Stimulated activated CD8-positive, alpha-beta memory T cell treated with anti-CD3 and anti-CD28 coated beads, Interleukin-4, amount 100 ng/mL, for 4 hours (primary cell): Measurements from ENCODE around the gene ATP10A.

Source experiments
- DNase-seq, 2 donors: peaks; one replicate each; pipeline ENCODE4 v3.0.0-alpha.2; 2020; ENCODE audit warnings: low read depth in 2 of 2, low spot score in 1 of 2

Gene ATP10A, protein sequence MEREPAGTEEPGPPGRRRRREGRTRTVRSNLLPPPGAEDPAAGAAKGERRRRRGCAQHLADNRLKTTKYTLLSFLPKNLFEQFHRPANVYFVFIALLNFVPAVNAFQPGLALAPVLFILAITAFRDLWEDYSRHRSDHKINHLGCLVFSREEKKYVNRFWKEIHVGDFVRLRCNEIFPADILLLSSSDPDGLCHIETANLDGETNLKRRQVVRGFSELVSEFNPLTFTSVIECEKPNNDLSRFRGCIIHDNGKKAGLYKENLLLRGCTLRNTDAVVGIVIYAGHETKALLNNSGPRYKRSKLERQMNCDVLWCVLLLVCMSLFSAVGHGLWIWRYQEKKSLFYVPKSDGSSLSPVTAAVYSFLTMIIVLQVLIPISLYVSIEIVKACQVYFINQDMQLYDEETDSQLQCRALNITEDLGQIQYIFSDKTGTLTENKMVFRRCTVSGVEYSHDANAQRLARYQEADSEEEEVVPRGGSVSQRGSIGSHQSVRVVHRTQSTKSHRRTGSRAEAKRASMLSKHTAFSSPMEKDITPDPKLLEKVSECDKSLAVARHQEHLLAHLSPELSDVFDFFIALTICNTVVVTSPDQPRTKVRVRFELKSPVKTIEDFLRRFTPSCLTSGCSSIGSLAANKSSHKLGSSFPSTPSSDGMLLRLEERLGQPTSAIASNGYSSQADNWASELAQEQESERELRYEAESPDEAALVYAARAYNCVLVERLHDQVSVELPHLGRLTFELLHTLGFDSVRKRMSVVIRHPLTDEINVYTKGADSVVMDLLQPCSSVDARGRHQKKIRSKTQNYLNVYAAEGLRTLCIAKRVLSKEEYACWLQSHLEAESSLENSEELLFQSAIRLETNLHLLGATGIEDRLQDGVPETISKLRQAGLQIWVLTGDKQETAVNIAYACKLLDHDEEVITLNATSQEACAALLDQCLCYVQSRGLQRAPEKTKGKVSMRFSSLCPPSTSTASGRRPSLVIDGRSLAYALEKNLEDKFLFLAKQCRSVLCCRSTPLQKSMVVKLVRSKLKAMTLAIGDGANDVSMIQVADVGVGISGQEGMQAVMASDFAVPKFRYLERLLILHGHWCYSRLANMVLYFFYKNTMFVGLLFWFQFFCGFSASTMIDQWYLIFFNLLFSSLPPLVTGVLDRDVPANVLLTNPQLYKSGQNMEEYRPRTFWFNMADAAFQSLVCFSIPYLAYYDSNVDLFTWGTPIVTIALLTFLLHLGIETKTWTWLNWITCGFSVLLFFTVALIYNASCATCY (N-terminal part only)

DNA sequence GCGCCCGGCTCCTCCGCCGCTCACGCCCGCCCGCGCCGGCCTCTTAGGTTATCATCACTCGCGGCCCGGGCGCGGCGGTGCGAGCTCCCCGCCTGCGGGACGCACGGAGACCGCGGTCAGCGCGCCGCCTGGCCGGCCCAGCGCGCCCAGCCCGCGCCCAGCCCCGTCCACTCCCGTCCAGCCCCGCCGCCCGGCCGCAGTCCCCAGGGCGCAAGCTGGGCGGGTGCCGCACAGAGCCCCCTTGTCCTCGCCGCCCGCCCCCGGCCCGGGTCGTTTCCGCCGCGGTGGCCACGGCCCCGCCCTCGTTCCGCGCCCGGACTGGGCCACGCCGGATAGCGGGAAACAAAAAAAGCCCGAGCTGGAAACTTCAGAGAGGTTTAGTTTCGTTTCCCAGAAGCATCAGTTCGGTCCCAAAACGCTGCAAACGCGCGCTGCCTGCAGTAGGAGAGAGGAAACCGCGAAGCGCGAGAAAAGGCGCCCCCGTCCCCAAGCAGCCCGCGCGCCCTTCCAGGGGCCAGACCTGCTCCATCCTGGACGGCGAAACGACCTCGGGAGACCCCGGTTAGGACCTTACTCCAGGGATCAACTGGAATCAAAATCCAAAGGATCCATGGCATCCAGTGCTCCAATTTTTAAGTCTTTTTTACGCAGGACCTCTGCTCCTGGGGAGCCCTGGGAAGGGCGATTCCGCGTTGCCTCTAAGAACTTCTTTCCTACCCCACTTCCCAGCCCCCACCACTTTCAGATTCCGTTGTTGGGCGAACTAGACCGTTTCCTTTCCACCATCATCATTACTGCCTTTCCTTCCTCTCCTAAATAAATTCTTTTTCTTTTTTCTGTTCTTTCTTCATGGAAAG is at the start of gene ATP10A:
Gene ATP10A, minus strand, starts transcription at position 217 of the 857 bp plus-strand sequence. CDS start 231 bp downstream, outside the sequence.
- DNase-seq = no peak

DNA sequence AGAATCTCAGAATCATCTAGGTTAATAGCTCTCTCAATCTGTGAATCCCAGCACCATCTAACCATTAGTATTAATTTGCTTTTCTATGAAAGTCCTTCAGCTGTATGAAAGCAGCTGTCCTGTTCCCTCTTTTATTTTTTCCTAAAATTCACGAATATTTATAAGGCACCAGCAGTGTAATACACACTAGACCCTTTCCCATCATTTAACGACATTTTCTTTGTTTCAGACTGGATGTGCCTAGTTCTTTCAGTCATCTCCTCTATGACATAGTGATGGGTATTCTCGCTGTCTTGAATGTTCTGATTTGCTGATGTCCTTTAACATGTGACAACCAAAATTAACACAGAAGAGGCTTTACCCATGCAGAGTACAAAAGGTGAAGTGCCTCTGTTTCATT is 48.9 kb upstream of the ATP10A start:
- no peak for DNase-seq

DNA sequence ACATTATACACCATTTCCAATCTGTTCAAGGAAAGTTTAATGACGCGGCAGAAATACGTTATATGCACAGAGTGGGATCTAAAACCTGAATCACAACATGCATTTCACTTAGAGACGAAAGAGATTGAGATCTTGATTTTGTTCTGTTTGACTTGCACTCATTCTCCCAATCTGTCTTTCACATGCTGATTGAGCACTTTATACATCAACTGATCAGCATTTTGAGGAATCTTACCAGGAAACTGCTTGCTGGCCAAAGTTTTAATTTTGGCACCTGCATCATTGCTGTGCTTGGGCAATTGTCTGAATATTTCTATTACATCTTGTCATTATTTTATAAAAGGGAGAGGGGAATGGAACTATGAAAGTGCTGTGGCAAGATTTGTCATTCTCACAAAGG is 47.7 kb upstream of the ATP10A start:
- DNase-seq = no peak

DNA sequence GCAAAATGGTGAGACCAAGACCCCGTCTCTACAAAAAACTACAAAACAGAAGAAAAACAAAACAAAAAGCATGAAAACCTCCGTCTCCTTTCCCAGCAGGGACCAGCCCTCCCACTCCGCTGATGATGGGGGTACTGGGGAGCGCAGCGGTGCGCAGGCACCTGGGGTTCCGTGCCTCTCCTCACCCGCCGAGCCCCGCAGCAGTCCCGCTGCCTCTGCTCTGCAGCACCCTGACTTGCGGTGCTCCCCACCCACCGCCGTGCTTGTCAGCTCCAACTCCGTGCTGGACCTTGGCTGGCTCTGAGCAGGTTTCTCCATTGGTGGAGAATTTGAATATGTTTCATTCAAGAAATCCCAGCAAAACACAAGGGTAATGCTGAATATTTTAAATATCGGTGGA is 46.7 kb upstream of the ATP10A start:
- no peak for DNase-seq

DNA sequence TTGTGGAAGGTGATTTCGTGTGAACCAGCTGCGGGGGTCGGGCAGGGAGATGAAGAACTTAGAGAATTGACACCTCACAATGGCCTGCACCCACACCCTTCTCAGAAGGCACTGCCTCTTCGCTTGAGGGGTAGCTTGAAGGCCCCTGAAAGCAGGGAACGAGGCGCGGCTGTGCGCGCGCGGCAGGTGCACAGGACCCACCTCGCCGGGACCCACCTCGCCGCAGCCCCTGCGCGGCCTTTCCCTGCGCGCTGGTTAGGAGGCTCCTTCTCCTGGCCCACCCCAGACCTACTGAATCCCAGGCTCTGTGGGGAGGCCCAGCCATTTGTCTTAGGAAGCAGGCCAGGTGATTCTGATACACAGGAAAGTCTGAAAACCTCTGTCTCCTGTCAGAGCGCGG is 46.2 kb upstream of the ATP10A start:
- no peak for DNase-seq

DNA sequence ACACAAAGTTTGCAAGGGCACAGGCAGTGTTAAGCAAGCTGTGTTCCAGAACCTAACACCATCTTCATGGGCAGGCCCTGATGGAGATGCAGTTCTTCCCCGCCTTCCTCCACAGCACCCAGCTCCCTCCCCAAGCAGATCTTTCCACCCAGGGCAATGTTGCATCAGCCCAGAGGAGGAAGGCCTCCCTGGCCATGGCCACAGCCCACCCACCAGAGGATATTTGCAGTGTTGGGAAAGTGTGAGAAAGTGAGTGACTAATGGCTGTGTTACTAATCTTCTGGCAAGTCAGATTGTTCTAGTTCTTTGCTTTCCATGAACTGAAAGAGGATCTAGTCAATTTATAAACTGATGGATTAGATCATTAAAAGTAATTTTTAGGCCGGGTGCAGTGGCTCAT is 42.0 kb upstream of the ATP10A start:
- DNase-seq = no peak

DNA sequence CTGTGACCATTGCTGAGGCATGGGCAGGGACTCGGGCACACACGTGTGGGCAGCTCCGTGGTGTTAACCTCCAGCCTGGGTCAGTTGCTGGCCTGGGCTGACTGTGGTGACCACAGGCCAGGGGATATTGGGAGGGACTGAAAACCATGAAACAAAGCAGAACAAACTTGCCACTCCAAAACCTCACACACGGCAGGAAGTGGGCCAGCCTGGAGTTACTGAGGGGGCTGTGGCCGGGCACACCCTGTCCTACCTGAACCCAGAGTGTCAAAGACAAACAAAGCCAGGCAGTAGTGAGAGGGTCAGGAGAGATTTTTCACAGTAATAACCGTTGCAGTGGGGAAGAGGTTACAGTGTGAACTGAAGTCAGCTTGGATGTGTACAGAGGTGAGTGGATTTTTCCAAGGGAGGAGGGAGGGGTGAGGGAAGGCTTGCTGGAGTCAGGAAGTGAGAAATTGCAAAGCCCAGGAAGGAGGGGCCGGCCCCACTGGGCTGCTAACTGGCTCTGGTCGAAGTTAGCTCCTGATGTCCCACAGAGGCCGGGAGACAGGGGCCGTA is 40.0 kb upstream of the ATP10A start:
- DNase-seq = no peak

DNA sequence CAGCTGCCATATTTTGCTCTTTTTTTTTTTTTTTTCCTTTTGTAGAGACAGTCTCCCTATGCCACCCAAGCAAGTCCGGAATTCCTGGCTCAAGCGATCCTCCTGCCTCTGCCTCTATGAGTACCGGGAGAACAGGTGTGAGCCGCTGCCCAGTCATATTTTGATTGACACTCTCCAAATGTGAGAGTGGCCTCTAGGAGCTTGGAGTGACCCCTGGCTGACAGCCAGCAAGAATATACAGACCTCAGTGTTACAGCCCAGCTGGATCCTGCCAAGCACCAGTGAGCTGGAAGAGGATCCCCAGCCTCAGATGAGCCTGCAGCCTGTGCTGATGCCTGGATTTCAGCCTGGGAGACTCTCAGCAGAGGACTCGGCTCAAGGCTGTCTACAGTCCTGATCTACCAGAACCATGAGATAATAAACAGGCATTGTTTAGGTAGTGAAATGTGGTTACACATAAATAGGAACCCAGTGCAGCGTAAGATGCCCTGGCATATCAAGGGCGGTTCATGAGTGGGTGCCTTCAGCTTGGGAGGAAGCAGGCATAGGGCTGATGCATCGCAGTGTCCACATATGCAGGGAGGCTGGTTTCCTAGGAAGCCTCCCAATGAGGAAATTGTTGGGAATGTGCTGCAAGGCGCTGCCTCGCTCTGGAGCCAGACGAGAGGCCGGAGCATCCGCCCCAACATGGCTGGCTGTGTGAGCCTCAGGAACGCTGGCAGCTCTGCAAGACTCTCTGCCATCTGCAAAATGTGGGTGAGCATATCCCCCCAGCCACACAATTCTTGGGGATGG is 38.9 kb upstream of the ATP10A start:
- no peak for DNase-seq

DNA sequence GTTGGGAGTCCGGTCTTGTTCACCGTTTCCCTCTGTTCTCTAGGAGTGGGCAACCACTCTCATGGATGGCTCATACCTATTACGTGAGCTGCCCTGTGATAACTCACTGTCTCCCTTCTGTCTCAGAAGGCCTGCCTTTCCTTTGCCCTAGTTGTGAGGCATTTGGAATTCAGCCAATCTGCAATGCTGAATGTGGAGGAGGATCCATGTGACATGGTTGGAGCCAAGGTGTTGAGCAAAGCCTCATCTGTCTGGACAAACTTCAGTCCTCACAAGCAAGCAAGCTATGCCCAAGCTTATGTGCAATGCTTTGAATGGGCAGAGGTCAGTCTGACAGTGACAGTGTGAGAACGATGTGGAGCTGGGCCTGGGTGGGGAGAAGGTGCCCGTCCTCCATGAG is 37.8 kb upstream of the ATP10A start:
- DNase-seq = no peak

DNA sequence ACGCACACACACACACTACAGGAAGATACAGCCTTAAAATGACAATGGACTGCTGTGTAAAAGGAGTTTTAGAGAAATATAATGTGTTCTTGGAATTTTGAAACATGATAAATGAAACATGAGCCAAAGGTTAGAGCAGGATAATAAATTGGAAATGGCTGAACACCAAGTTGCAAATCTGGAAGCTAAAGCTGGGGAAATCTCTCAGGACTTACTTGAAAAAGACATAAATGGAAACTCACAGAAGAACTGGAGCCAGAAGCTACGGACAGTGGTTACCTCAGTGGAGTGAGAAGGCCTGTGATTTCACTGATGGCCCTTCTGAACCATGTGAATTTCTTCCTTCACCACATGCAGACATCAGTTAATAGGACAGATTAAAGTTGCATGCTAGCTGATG is 37.3 kb upstream of the ATP10A start:
- no peak for DNase-seq

DNA sequence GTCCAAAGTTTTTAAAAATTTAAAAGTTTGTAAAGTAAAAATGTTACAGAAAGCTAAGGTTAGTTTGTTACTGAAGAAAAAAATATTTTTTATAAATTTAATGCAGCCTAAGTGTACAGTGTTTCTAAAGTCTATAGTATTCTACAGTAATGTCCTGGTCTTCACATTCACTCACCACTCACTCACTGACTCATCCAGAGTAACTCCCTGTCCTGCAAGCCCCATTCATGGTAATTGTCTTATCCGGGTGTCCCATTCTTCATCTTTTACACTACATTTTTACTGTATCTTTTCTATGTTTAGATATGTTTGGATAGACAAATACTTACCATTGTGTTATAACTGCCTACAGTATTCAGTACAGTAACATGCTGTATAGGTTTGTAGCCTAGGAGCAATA is 36.7 kb upstream of the ATP10A start:
- no peak for DNase-seq

DNA sequence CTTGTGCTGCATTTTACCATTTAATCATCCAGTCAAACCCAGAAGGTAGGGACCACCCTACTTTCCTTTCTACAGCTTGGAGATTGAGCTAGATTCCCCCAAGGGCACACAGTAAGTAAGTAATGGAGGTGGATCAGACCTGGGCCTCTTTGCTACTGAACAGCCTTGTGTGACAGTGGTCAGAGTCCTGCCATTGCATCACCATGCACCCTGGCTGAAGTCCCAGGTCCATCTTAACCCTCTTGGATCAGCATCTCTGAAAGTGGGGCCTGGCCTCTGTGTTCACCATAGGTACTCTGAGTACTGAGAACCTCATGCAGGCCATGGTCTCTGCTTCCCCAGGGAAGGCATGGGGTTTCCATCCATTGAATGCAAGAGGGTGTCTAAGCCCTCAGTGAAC is 34.5 kb upstream of the ATP10A start:
- no peak for DNase-seq

DNA sequence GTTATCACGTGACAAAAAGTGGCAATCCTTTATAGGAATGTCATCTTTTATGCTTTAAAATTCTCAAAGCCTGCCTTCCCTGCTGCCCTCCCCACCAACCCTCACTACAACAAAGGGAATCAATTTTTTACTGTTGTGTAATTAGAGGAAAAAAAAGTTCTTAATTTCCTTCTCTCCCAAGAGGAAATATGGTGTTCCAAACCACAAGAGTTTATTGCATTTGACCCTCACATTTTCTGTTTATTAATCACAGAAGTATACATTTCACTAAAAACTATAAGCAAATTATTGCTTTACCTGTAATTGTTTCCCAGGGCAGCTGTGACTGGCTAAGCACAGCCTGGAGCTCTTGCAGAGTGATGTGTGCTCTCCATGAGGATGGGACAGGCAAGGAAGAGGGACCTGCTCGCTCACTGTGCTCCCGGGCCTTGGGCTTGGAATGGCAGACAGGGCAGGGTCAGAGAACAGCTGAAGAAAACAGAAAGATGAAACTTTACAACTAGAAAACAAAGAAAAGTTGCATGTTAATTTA is 31.3 kb upstream of the ATP10A start:
- no peak for DNase-seq

DNA sequence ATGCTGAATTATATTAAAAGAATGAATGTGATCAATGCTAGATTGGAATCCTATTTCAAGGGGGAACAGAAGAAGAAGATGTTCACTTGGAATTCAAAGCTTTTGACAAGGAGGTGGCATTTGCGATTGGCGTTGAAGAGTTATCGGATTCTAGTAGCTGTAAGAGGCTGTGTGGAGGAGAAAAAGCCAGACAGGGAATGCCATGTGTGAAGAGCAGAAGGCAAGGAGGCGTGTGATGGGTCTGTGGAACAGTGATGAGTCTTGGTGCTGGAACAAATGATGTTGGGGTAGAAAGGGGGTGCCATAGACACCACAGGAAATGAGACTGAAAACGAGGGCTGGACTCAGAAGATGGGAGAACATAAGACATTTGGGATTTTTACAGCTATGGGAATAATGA is 30.5 kb upstream of the ATP10A start:
- no peak for DNase-seq

DNA sequence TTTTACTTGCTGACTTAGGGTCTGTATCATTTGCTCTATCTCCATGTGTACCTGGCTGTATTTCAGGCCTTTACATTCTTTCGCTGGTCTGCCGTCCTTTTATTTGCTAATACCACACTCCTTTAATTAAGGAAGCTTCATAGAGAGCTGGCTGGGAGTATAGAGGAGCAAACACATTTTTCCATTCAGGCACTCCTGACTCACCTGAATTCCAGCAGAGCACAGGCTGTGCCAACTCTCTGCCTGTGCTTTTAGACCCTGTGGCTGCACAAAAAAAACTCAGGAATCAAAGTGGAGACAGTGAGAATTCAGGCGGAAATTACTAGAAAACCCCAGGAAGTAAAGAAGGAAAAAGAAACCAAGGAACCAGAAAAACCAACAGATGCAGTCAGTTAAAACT is 29.0 kb upstream of the ATP10A start:
- no peak for DNase-seq

DNA sequence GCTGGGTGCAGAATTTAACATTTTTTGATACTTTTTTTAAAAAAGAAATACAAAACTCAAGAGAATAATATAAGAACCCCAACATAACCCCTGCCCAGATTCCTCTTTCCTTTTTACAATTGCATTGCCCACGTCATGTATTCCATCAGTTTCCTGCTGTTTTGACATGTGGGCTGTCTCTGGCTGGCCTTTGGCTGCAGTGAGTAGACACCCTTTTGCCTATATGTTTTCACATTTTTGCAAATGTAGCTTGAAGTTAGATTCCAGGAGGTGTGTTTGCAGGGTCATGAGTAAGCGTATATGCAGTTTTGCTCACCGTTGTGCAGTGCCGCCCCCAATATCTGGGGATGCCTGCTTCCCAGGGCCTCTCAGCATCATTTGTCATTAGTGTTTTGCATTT is 28.0 kb upstream of the ATP10A start:
- DNase-seq = no peak

DNA sequence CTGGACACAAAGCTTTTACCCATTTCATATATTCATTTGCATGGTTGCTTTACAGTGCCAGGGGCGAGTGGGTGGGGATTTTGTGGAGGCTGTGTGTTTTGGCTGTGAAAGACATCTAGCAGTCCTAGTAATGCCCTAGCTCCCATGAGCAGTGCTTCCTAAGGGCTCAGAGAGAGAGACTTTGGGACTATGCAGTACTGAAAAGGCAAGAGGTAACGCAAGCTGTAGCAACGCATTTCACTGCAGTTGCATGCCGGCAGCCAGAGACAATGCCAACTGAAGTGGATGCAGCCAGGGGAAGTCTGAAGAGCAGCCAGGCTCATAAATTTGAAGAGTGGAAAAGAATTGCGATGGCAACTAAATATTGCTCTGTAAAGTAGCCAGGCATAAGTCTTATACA is 27.4 kb upstream of the ATP10A start:
- no peak for DNase-seq

DNA sequence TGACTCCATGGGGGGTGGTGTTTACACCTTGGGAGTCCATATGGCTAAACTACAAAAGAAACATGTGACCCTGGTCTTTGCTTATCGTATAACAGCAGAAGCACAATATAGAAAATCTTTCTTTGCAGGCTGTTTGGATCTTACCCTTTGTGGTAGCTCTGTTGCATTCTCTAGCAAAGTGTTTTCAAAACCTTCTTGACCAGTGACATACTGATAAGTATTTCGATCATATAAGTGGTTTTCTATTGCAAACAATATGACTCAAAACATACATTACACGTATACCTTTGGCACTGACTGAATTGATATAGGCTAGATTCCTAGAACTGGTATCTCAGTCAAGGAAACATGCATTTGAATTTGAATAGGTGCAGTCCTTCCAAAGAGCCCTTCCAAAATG is 24.7 kb upstream of the ATP10A start:
- DNase-seq = no peak

DNA sequence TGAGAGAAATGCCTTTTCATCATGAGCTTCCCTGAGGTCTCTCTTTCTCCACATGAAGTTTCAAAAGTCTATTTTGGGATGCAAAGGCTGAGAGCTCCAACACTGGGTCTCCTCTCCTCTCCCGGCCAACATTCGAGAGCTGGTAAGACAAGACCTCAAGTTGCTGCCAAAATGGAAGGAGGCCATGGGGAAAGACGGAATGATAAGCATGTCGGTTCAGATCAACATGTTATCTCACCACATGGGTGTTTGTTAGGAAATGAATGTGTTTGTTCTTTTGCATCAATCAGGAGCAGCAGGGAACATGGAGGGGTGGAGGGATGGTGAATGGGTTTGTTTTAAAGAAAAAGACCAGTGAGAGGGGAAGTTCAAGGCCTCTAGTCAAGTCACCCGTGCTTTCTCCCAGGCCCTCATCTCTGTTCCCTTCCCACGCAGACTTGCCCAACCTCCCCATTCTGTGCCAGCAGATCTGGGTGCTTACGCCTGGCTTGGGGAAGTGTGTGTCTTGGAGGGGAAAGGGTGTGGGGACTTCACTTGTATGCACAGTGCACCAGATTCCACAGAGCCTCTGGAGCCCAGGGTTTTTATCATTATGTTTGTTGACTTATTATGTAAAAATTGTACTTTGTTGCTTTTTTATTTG is 23.5 kb upstream of the ATP10A start:
- DNase-seq = no peak
